HUES6 (cell line): ENCODE results near the gene ADH1A.
"Not testable (repeated sequence)": the region's sequence is repeated elsewhere in the genome, so short reads cannot be mapped to it uniquely, and the experiment has no call there.

Source experiments
- H3K27ac ChIP-seq: 2 replicates; pipeline ENCODE4 v1.7.0; 2013; ENCODE audit warnings: low read depth, mild to moderate bottlenecking, low read length, inconsistent platforms
- H3K27me3 ChIP-seq: 2 replicates; pipeline ENCODE4 v1.6.1; 2013; ENCODE audit warnings: low read length; ENCODE audit not compliant: control insufficient read depth, insufficient read depth
- H3K36me3 ChIP-seq: 2 replicates; pipeline ENCODE4 v1.6.1; 2013; ENCODE audit warnings: low read length; ENCODE audit not compliant: control insufficient read depth, insufficient read depth
- H3K4me1 ChIP-seq: 2 replicates; pipeline ENCODE4 v1.6.1; 2013; ENCODE audit warnings: low read length; ENCODE audit not compliant: control insufficient read depth, insufficient read depth
- H3K4me3 ChIP-seq: 2 replicates; pipeline ENCODE4 v1.5.1; 2013; ENCODE audit warnings: low read depth, low read length
- H3K9ac ChIP-seq: one replicate; pipeline ENCODE4 v1.6.1; 2013; ENCODE audit warnings: mild to moderate bottlenecking, low read length
- H3K9me3 ChIP-seq: 2 replicates; pipeline ENCODE4 v1.6.1; 2013; ENCODE audit warnings: low read depth, low read length; ENCODE audit not compliant: control insufficient read depth, insufficient read depth

The ADH1A gene

DNA sequence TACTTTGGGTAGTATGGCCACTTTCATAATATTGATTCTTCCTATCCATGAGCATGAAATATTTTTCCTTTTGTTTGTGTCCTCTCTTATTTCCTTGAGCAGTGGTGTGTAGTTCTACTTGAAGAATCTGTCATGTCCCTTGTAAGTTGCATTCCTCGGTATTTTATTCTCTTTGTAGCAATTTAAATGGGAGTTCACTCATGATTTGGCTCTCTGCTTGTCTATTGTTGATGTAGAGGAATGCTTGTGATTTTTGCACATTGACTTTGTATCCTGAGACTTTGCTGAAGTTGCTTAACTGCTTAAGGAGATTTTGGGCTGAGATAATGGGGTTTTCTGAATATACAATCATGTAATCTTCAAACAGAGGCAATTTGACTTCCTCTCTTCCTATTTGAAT lies 62.1 kb downstream of the ADH1A start:
- not testable (repeated sequence) for H3K27ac ChIP-seq, H3K9ac ChIP-seq, H3K4me3 ChIP-seq, H3K36me3 ChIP-seq, H3K27me3 ChIP-seq, H3K4me1 ChIP-seq, H3K9me3 ChIP-seq

DNA sequence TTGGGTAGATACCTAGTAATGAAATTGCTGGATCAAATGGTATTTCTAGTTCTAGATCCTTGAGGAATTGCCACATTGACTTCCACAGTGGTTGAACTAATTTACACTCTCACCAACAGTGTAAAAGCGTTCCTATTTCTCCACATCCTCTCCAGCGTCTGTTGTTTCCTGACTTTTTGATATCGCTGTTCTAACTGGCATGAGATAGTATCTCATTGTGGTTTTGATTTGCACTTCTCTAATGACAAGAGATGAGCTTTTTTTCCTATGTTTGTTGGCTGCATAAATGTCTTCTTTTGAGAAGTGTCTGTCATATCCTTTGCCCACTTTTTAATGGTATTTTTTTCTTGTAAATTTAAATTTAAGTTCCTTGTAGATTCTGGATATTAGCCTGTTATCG lies 63.1 kb downstream of the ADH1A start:
- H3K4me3 ChIP-seq, H3K27ac ChIP-seq, H3K36me3 ChIP-seq, H3K9me3 ChIP-seq, H3K4me1 ChIP-seq, H3K9ac ChIP-seq, H3K27me3 ChIP-seq: not testable (repeated sequence)
